HTERT RPE-1 (cell line): ENCODE measurements around the gene NUP214.
"Not testable (repeated sequence)": the region's sequence is repeated elsewhere in the genome, so short reads cannot be mapped to it uniquely, and the experiment has no call there.

Experiments used
- in situ Hi-C: fragments of 300-500 bp; cut with MboI; formaldehyde crosslinking; loops from 4 replicates; pipeline ENCODE4 v1.14.3; 2020; ENCODE audit warnings: low sequenced_read_pairs

NUP214 gene

GRCh38 chr9:131096269-131097125 is 28.9 kb upstream of the NUP214 start, which contains the start of gene AIF1L:
Gene AIF1L (plus strand): TSS chr9:131096531. CDS start chr9:131096630, 99 bp downstream.
- in situ Hi-C loops: no loop called here

- in situ Hi-C loops: no loop called here
Observed at GRCh38 chr9:131097126-131097947, 28.0 kb upstream of the NUP214 start.

GRCh38 chr9:131097948-131098278 is 27.5 kb upstream of the NUP214 start:
- in situ Hi-C loops: no loop called here

- in situ Hi-C loops: no loop called here
Observed at GRCh38 chr9:131098391-131099101, 26.8 kb upstream of the NUP214 start.

- in situ Hi-C loops: no loop called here
Observed at GRCh38 chr9:131099102-131099606, 26.2 kb upstream of the NUP214 start.

- in situ Hi-C loops: not testable (repeated sequence)
Observed at GRCh38 chr9:131099845-131100244, 25.5 kb upstream of the NUP214 start.

- in situ Hi-C loops: no loop called here
Observed at GRCh38 chr9:131100445-131100844, 24.9 kb upstream of the NUP214 start.

GRCh38 chr9:131101207-131101964 is 24.0 kb upstream of the NUP214 start:
- in situ Hi-C loops: no loop called here

GRCh38 chr9:131103024-131103423 is 22.4 kb upstream of the NUP214 start:
- in situ Hi-C loops: no loop called here

- in situ Hi-C loops: no loop called here
Observed at GRCh38 chr9:131103535-131103934, 21.9 kb upstream of the NUP214 start.

- in situ Hi-C loops: no loop called here
Observed at GRCh38 chr9:131104016-131104740, 21.2 kb upstream of the NUP214 start.

- in situ Hi-C loops: no loop called here
Observed at GRCh38 chr9:131105952-131106351, 19.4 kb upstream of the NUP214 start.

- in situ Hi-C loops: no loop called here
Observed at GRCh38 chr9:131107760-131108159, 17.6 kb upstream of the NUP214 start.

GRCh38 chr9:131111186-131111853 is 14.1 kb upstream of the NUP214 start:
- in situ Hi-C loops: no loop called here

- in situ Hi-C loops: no loop called here
Observed at GRCh38 chr9:131111854-131112311, 13.5 kb upstream of the NUP214 start.

GRCh38 chr9:131112374-131113154 is 12.8 kb upstream of the NUP214 start:
- in situ Hi-C loops: no loop called here

- in situ Hi-C loops: no loop called here
Observed at GRCh38 chr9:131113655-131114054, 11.7 kb upstream of the NUP214 start.

GRCh38 chr9:131114084-131114535 is 11.3 kb upstream of the NUP214 start:
- in situ Hi-C loops: no loop called here
